GM19328 (cell line): ENCODE results near the gene GADD45A.
"Not testable (repeated sequence)": the region's sequence is repeated elsewhere in the genome, so short reads cannot be mapped to it uniquely, and the experiment has no call there.

Experiments used
- ATAC-seq: cut with Tn5 transposase; IDR thresholded peaks from one replicate; pipeline ENCODE4 v1.9.1; 2021; ENCODE audit warnings: mild to moderate bottlenecking, moderate library complexity; ENCODE audit not compliant: unreplicated experiment

The GADD45A gene

DNA sequence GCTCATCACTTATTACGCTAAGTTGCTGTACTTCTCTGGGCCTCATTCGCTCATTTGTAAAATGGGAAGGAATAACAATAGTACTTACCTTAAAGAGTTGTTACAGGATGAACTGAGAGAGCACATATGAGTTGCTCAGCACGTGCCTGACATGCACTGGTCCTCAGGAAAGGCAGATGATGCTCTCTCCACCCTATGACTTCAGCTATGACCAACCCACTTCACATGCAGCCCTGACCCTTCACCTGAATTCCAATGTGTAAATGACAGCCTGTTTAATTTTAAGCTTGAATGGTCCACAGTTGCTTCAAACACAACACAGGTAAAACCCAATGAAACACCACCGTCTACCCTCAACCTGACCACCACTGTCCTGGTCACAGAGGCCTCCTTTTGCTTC, 32.9 kb downstream of the GADD45A start:
- no peak for ATAC-seq

DNA sequence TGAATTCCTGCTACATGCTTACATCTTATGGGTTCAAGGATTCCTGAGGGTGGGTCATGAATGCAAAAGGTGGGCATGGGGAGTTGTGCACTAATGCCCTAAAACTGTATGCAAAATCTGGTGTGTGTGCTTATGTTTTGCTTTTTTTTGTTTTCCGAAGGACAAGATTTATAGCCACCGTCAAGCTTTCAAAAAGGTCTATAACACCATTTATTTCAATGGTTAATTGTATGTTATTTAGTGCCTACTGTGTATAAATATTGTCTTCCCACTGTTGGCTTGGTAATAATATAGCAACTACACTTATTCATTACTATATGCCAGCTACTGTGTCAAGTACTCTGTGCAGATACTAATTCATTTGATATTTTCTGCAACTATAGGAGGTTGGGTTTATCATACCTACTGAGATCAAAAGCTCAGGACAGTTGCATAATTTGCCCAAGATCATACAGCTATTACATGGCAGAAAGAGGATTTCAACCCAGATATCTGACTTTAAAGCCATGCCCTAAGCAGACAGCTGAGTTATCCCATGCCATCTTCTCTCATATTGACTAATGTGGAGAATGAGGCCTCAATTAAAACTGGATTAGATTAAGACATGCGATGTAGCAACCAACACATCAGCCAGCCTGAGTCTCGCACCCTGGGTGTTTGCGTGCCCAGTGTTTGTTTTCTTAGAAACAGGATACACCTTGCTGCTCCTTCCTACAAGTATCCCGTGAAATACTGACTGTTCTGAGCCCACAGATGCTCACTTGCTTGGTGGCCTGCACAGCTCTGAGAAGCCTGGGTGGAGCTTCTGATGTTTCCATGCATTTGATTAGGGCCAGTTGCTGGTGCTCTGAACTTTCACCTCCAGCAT, 34.6 kb downstream of the GADD45A start:
- no peak for ATAC-seq

DNA sequence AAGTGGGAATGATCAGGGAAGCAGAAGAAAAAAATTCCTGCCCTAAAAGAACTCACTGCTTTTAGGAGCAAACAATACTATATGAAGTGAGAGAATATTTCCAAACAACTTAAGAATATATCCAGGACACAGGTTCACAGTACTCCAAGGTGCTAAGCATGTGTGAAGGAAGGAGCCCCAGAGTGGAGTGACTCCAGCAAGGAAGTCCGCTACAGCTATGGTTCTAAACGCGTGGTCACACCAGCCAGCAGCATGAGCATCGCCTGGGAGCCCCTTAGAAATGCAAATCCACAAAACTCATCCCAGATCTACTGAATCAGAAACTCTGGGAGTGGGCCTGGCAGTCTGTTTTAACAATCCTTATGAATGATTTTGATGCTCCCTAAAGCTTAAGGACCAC, 36.1 kb downstream of the GADD45A start:
- ATAC-seq = no peak

DNA sequence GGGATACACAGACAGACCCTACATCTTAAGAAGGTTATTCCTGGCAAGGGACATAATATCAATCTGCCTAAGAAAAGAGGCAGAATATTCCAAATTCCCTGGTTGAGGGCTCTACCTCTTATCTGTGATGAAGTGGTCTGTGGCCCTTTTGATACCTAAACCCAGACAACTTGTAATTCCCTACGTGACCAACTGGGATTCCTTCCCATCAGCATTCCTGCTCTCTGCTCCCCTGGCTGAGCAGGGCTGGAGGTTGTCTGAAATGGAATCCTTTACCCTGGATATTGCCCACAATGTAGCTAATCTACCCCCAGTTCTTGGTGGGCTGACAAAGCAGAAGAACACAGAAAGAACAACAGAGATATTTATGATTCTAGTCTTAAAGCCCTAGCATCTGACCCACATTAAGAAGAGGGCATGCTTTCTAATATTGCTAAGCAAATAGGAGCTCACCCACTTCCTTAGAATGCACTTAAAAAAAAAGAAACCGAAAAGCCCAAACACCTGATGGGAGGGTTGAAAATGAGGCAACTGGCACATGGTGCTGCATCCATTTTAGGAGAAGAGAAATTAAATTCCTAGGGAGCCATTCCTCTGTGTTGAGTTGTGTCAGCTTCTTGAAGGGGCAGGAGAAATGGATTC, 36.8 kb downstream of the GADD45A start:
- no peak for ATAC-seq

DNA sequence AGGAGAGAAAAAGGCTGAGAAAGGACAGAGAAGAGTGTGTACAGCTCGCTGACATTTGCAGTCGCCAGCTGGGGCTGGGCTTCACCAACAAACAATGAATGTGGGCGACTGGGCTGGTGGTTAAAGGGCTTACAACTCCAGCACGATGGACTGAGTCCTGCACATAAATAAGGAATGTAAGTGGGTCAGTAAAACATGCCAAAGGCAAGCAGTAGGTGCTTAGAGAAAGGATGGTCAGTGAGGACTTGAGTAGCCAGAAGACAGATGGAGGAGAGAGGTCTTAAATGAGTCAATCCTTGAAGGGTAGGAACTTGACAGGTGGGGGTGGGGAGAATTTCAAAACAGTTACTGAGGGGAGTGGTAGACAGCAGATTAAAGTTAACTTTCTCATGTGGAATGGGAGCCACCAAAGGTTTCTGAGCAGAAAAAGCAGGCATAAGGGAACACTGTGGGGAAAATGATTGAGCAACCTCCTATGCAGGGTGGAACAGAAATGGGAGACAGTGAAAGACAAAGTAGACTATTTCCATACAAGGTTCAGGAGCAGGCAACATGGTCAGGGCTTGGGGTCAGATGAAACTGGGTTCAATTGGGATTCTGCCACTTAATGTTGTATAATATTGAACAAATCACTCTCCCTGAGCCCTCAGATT, 37.4 kb downstream of the GADD45A start:
- no peak for ATAC-seq

DNA sequence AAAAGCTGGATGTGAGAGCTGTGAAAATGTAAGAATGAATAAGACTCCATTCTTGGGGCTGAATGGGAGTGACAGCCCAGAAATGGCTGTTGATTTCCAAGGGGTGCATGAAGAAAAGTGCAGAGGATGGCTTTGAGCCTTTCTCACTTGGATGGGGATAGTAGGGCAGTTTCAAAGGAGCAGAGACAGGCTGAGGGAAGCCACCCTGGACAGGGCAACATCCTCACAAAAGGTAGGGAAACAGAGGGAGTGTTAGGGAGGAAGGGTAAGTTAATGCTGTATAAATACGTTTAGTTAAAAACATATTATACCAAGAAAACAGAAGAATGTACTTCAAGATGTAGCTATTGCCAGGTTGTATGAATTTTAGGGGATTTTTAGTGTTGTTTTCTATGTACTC, 38.1 kb downstream of the GADD45A start:
- no peak for ATAC-seq

DNA sequence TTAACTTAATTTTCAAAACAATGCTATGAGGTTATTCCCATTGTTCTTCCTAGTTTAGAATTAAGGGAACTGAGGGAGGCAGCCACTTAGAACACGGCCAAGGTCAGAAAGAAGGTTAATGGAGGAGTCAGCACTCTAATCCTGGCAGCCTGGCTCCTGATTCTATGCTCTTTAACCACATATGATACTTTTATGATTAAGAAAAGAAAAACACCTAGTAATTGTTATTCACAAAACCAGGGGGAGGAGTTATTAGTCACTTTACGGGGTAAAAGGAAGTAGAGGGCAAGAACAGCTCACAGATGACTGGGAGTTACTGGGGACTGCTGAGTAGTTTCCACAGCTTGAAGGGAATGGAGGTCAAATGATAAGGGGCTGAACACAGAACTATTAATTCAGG, 38.6 kb downstream of the GADD45A start:
- peak; percentile 68 for ATAC-seq

DNA sequence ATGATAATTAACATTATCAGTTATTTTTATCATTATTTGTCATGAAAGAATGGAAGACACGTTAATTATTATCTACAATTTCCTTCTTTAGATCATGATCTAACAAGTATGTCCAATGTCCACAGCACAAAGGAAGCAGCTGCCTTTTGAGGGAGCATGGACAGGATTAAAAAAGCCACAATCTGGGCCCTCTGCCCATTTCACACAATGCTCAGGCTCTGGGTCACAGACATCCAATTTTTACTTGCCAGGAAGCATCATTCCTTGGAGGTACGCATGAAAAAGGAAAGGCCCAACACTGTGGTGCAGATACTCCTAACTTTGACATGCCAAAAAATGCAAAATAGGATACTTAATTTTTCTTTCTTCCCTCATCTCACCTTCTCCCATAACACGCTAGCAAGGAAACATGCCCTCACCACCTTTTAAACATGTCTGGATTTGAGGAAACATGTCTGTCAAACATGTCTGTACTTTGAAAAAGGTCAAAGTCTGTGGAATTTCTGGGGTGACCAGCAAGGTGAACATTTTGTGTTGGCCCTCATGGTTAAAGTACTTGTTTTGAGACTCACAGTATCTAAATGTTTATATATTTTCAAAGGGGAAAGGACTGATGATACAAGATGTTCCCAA, 40.0 kb downstream of the GADD45A start:
- ATAC-seq = no peak

DNA sequence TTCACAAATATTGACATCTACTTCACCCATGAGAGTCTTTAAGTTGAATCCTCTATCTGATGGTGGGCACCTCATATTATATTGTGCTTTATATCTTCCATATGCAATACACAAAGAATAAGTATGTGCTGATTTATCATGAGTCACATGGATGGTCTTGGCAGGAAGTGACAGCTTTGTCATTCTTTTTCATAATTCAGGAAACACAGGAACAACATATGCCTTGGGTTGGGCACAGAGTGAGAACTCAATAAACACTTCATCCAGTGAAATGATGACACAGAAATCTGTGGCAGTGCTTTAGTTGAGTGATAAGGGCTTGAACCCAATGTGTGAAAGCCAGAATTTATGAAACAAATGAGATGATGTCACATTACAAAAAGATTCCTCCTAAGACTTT, 41.2 kb downstream of the GADD45A start:
- no peak for ATAC-seq

DNA sequence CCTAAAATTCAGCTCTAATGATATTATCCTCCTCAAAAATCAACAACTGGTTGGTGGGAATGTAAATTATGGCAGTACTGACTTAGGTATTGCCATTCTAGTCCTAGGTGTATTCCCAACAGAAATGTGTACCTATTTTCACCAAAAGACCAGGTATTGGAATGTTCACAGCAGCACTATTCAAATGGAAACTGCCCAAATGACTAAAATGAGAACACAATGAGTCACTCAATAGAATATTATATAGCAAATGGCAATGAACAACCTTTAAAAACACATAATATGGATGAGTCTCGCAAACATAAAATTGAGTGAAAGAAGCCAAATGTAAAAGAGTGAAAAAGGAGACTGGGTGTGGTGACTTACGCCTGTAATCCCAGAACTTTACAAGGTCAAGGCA, 44.9 kb downstream of the GADD45A start:
- no peak for ATAC-seq

DNA sequence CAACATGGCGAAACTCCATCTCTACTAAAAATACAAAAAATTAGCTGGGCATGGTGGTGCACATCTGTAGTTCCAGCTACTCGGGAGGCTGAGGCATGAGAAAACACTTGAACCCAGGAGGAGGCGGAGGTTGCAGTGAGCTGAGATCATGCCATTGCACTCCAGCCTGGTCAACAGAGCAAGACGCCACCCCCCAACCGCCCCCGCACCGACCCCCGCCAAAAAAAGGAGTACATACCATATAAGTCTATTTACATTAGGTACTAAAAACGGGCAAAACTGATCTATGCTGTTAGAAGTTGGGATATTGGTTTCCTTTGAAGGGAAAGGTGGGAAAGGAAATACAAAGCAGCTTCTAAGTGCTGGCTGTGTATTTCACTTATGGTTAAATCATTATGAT, 45.3 kb downstream of the GADD45A start:
- not testable (repeated sequence) for ATAC-seq

DNA sequence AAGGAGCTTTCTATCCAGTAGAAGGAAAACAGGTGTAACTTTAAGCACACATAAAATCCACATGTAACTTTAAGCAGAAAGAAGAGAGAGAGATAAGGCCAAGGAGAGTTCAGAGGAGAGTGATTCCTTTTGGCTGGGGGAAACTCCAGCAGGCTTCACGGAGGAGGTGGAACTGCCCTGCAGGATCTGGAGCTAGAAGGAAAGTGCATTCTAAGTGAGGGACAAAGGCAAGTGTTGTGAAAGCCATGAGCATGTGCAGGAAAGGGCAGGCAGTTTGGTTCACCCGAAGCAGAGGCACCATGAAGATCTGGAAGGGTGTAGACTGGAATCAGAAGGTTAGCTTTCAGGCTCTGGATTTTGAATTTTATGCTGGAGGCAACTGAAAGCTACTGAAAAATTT, 46.3 kb downstream of the GADD45A start:
- no peak for ATAC-seq

DNA sequence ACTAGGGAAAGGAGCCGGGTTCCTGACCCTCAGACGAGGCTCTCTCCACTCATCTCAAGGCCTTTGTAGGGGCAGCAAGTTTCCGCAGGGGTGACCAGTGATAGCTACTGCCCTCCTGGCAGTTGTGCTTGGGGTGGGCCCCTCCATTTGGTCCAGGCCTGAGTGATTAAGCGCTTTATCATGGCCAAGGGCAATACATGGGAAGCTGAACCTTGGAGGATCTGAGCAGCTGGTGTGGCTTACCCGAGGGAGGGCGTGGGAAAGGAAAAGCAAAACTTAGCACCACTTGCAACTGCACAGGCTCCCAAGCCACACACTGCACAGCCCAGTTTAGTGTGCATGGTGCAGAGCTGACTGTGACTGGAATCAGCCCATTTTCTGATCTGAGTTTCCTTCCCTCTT, 47.8 kb downstream of the GADD45A start:
- ATAC-seq = no peak

DNA sequence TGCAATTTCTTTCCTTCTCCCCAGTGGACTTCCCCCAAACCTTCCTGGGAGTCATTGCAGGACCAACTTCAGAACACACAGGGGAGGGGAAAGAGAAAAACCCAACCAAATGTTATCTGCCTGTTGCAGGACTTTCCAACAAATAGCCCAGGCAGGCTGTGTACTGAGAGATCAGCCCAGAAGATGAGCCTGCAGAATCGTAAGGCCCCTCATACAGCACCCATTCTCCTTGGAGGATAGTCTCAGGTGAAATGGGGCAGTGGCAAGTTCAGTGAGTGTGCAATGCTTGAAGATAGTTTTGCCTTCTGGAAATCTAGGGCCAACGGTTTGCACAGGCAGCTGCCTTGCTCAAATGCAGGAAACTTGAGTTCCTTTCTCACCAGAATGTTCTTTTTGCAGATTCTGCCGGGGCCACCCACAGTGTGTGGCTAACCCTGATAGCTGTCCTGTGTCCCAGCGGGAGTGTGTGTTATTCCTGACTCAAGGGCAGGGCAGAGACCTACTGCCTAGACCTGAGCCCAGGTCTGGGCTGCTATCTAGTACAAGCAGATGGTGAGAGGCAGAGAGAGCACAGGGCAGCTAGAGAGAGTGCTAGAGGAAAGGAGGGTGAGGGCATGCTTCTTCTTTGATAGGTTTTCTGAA, 48.8 kb downstream of the GADD45A start:
- no peak for ATAC-seq

DNA sequence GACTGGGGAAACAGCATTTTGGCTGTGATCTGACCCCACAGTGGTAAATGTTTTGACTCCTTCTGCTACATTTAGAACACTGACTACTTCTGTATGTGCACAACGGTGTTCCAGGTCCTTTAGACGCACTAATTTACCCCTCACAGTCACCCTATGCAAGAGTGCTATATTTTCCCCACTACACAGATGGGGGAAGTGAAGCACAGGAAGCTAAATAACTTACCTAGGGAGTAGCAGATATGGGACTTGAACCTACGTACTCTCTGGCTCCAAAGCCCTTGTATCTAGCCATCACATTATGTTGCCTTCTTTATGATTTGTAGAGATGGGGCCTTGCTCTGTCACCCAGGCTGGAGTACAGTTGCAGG, 49.3 kb downstream of the GADD45A start:
- no peak for ATAC-seq

DNA sequence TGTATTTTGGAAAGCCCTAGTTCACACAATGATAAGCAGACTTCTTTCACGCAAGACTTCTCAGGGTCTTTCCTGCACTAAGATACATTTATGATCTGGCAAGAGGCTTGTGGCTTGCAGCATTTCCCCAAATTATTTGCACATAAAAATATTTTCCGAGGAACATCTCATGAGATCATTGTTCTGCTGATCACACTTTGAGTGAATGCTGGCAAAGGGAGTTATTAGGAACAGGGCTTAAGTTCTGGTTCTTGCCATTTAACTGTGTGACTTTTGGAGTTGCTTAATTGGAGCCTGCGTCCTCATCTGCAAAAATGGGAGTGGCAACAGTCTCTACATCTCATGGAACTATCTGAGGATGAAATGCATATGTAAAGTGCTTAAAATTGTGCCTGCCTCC, 50.2 kb downstream of the GADD45A start:
- no peak for ATAC-seq

DNA sequence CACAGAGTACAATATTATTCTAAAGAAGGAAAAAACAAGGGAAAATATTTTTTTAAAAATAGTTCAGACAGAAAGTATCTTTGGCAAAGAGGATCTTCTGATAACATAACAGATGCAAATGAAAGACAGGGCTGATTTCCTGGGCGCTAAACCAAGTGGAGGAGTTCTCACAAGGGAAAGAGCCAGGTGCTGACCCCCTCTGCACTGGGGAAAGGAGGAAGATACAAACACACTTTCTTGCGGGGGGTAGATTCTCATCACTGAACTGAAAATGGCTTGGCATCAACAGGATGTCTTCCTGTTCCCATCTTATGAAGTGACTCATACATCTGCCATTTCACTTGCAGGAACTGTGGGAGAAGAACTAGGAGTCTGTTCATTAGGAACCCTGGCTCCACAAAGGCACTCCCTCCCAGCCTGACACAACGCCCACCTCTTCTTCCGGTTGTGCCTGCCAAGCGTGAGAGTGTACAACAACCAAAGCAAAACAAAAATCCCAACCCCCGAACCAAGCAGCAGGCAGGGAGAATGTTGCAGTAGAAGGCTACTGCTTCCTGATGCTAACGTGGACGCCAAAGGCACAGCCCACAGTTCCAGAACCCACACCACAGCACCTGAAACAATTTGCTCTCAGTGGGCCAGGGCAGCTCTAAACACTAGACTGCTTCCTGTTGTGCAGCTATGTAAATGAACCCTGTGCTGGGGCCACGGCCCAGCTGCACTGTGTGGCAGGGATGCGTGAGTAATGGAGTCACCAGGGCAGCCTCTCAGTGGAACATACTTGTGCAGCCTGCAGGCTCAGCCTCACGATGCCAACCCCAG, 51.0 kb downstream of the GADD45A start:
- ATAC-seq = peak; percentile 94

DNA sequence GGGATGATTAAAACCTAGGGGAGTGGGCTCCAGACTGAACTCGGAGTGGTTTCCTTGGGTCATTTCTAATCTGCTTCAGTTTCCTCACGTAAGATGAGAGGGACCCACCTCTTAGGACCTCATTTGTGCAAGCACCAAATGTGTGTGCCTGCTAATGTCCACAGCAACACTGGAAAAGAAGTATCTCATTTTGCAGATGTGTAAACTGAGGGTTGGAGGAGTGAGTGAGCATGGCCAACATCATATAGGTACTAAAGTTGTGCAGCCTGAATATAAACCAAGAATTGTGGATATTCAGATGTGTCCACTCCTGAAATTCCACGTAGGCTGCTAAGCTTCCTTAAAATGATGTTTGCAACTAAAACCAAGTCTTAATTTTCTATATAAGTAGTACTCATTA, 51.7 kb downstream of the GADD45A start:
- ATAC-seq = no peak

DNA sequence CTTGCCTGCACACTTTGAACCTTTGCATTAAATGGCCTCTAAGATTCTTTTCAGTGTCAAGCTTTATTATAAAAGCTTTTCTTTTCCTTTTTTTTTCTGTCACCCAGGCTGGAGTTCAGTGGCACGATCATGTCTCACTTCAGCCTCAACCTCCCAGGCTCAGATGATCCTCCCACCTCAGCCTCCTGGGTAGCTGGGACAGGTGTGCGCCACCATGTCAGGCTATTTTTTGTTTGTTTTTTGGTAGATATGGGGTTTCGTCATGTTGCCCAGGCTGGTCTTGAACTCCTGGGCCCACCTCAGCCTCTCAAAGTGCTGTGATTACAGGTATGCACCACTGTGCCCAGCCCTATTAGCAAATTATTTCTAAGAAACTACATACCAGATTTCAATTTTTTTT, 52.9 kb downstream of the GADD45A start:
- no peak for ATAC-seq
